Small intestine (tissue), 7 donors: ENCODE results near the gene TBC1D19. TPM values are rescaled to one million over a fixed set of nuclear protein-coding genes. Genes with fewer than 3 reads are reported as not detected.

Experiments
- DNase-seq, 2 donors: peaks; one replicate each; pipeline versions ENCODE4 v3.0.0 to v3.0.0-alpha.2; 2013
- FAIRE-seq: peaks from 2 replicates; lab custom pipeline; 2012; peaks lifted over from hg19 to GRCh38; lab: Jason Lieb, UNC
- H3K27ac ChIP-seq, 3 donors: one replicate each; pipeline ENCODE4 v1.5.1; 2013; ENCODE audit warnings: low read length in 2 of 3, mild to moderate bottlenecking in 2 of 3, control low read depth in 1 of 3, inconsistent platforms in 1 of 3, low read depth in 1 of 3, moderate library complexity in 1 of 3
- H3K27me3 ChIP-seq, 3 donors: one replicate each; pipeline ENCODE4 v1.6.1; 2013; ENCODE audit warnings: low read length in 3 of 3, inconsistent platforms in 1 of 3; ENCODE audit not compliant: control insufficient read depth in 3 of 3, insufficient read depth in 3 of 3
- H3K36me3 ChIP-seq, 3 donors: one replicate each; pipeline ENCODE4 v1.6.1; 2013; ENCODE audit warnings: low read length in 3 of 3, inconsistent platforms in 1 of 3, low read depth in 1 of 3, mild to moderate bottlenecking in 1 of 3, moderate library complexity in 1 of 3; ENCODE audit not compliant: control insufficient read depth in 3 of 3, insufficient read depth in 2 of 3
- H3K4me1 ChIP-seq, 3 donors: one replicate each; pipeline ENCODE4 v1.6.1; 2013; ENCODE audit warnings: low read length in 2 of 3, inconsistent platforms in 1 of 3, low read depth in 1 of 3, mild to moderate bottlenecking in 1 of 3, moderate library complexity in 1 of 3; ENCODE audit not compliant: control insufficient read depth in 3 of 3, insufficient read depth in 2 of 3
- H3K4me3 ChIP-seq, 3 donors: one replicate each; pipeline ENCODE4 v1.5.1; 2013; ENCODE audit warnings: low read length in 3 of 3, control low read depth in 1 of 3, inconsistent platforms in 1 of 3, low read depth in 1 of 3, mild to moderate bottlenecking in 1 of 3, moderate library complexity in 1 of 3
- H3K9me3 ChIP-seq, 2 donors: one replicate each; pipeline ENCODE4 v1.6.1; 2013; ENCODE audit warnings: low read depth in 1 of 2, low read length in 1 of 2; ENCODE audit not compliant: control insufficient read depth in 2 of 2, insufficient read depth in 1 of 2
- WGBS, 3 donors: extraction: QIAGEN DNeasy Blood & Tissue Kit; methylation state at CpG; one replicate each; pipeline ENCODE4 v1.1.7; 2013; 5-methylcytosine and 5-hydroxymethylcytosine counted together
- polyA plus RNA-seq, 4 donors: library from polyadenylated mRNA; stranded (reverse) in 3 of 4; unstranded in 1 of 4; fragments of 200-250 nt in 3 of 4; fragments of 120-200 nt in 1 of 4; gene quantifications; one replicate each; pipeline versions ENCODE4 v1.2.1 to v1.2.3, GENCODE V29; 2013
- donor health status: healthy with polysubstance abuse.
- donor health status: control.
- donor health status: control.
- donor health status: Bipolar disorder and iron deficiency.
- donor health status: healthy.

TBC1D19 gene
- polyA plus RNA-seq, 4 donors = 1.1 to 7.4 (median 2.1) TPM; not detected in 1

GRCh38 chr4:26731351-26732035 lies 147.6 kb downstream of the TBC1D19 start:
- Histone ChIP-seq H3K9me3 (no peaks in the 10 kb centered on the region), H3K4me1 (no peaks in the 10 kb centered on the region), H3K36me3 (no peaks in the 10 kb centered on the region), H3K4me3 (no peak overlapping the region), H3K27me3 (no peaks in the 10 kb centered on the region), H3K27ac (no peak overlapping the region)
- WGBS, 3 donors = 75 to 84% (median 79%) methylated on average over 11 of the region's 11 CpGs
- DNase-seq = no peak
- FAIRE-seq = no peak

GRCh38 chr4:26732356-26732755 lies 148.5 kb downstream of the TBC1D19 start:
- DNase-seq (no peak), FAIRE-seq (no peak)
- 84 to 95% (median 91%) methylated on average over 3 of the region's 3 CpGs for WGBS, 3 donors

GRCh38 chr4:26736621-26737020 lies 152.7 kb downstream of the TBC1D19 start:
- Histone ChIP-seq H3K36me3 (no peaks in the 10 kb centered on the region), H3K4me1 (no peaks in the 10 kb centered on the region), H3K27ac (no peak overlapping the region), H3K4me3 (no peak overlapping the region), H3K27me3 (no peaks in the 10 kb centered on the region), H3K9me3 (no peaks in the 10 kb centered on the region)
- peak in 1 of 2 donors; percentile 25 for DNase-seq
- WGBS, 3 donors = 58 to 73% (median 59%) methylated on average over 1 of the region's 1 CpG
- FAIRE-seq = no peak

More at GRCh38 chr4:26732356-26732755, 148.5 kb downstream of the TBC1D19 start:
- Histone ChIP-seq H3K4me3 (no peak overlapping the region), H3K27me3 (no peaks in the 10 kb centered on the region), H3K36me3 (no peaks in the 10 kb centered on the region), H3K4me1 (no peaks in the 10 kb centered on the region), H3K27ac (no peak overlapping the region), H3K9me3 (no peaks in the 10 kb centered on the region)

GRCh38 chr4:26737385-26737784 lies 153.5 kb downstream of the TBC1D19 start:
- Histone ChIP-seq H3K4me3 (no peak overlapping the region), H3K36me3 (no peaks in the 10 kb centered on the region), H3K9me3 (no peaks in the 10 kb centered on the region), H3K4me1 (no peaks in the 10 kb centered on the region), H3K27me3 (no peaks in the 10 kb centered on the region), H3K27ac (no peak overlapping the region)
- DNase-seq (no peak), FAIRE-seq (no peak)
- WGBS, 3 donors = 48 to 74% (median 54%) methylated on average over 1 of the region's 1 CpG

GRCh38 chr4:26741491-26741871 lies 157.6 kb downstream of the TBC1D19 start:
- WGBS, 3 donors = 52 to 81% (median 64%) methylated on average over 2 of the region's 2 CpGs
- H3K4me1 ChIP-seq = no peaks in the 10 kb centered on the region
- H3K27ac ChIP-seq = no peak overlapping the region
- DNase-seq = no peak
- H3K9me3 ChIP-seq = no peaks in the 10 kb centered on the region
- no peaks in the 10 kb centered on the region for H3K36me3 ChIP-seq
- no peaks in the 10 kb centered on the region for H3K27me3 ChIP-seq
- no peak overlapping the region for H3K4me3 ChIP-seq
- no peak for FAIRE-seq

- H3K27me3 ChIP-seq = no peaks in the 10 kb centered on the region
- H3K4me3 ChIP-seq = no peak overlapping the region
- no peak for DNase-seq
- H3K9me3 ChIP-seq = no peaks in the 10 kb centered on the region
- no peak for FAIRE-seq
- H3K36me3 ChIP-seq = peaks cover 0 to 4% (median 0%) of the 10 kb centered on the region in 3 donors
- WGBS, 3 donors = 69 to 84% (median 71%) methylated on average over 5 of the region's 5 CpGs
- no peaks in the 10 kb centered on the region for H3K4me1 ChIP-seq
- H3K27ac ChIP-seq = no peak overlapping the region
These were observed 162.9 kb downstream of the TBC1D19 start for GRCh38 chr4:26746802-26747213.

GRCh38 chr4:26748811-26749210 lies 164.9 kb downstream of the TBC1D19 start:
- no peak for FAIRE-seq

GRCh38 chr4:26749867-26750266 lies 166.0 kb downstream of the TBC1D19 start:
- DNase-seq (no peak), FAIRE-seq (no peak)
- H3K4me3 ChIP-seq = no peak overlapping the region
- WGBS, 3 donors = 85 to 90% (median 89%) methylated on average over 2 of the region's 2 CpGs
- no peaks in the 10 kb centered on the region for H3K9me3 ChIP-seq
- H3K4me1 ChIP-seq = no peaks in the 10 kb centered on the region
- H3K27ac ChIP-seq = no peak overlapping the region
- no peaks in the 10 kb centered on the region for H3K27me3 ChIP-seq
- peaks cover 0 to 4% (median 0%) of the 10 kb centered on the region in 3 donors for H3K36me3 ChIP-seq

More at GRCh38 chr4:26748811-26749210, 164.9 kb downstream of the TBC1D19 start:
- Histone ChIP-seq H3K27ac (no peak overlapping the region), H3K4me3 (no peak overlapping the region), H3K36me3 (peaks cover 0 to 4% (median 0%) of the 10 kb centered on the region in 3 donors), H3K4me1 (no peaks in the 10 kb centered on the region), H3K27me3 (no peaks in the 10 kb centered on the region), H3K9me3 (no peaks in the 10 kb centered on the region)
- DNase-seq = no peak

- no peaks in the 10 kb centered on the region for H3K4me1 ChIP-seq
- FAIRE-seq (no peak), DNase-seq (no peak)
- no peak overlapping the region for H3K4me3 ChIP-seq
- H3K36me3 ChIP-seq = peaks cover 0 to 4% (median 0%) of the 10 kb centered on the region in 3 donors
- H3K27me3 ChIP-seq = no peaks in the 10 kb centered on the region
- no peaks in the 10 kb centered on the region for H3K9me3 ChIP-seq
- no peak overlapping the region for H3K27ac ChIP-seq
These were observed 167.1 kb downstream of the TBC1D19 start for GRCh38 chr4:26751004-26751403.
